ENCODE measurements around the gene AP3S1. TPM values are rescaled to one million over a fixed set of nuclear protein-coding genes. Genes with fewer than 3 reads are reported as not detected.

The AP3S1 gene
- total RNA-seq, 1 experiment from 2014 or later = 60.8 TPM

DNA sequence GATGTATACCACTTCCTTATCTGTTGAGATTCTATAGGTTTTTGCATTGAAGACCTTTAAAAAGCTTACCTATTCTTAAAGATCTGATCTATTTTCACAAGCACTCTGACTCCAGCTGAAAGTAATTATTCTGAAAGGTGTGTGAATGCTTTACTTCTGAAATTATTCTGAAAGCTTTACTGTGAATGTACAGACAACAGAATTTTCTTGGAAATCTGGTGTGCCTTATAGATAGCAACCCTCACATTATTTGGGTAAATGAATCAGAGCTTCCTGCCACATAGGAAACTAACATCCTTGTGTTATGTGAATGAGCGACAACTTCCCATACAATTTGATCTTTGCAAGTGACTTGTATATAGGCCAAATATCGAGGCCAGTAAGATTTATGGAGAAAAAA lies 31.8 kb upstream of the AP3S1 start:
- no peak for DNase-seq (ENCODE audit: low spot score)
- Mint-ChIP-seq H3K4me3 (no peak overlapping the region), H3K27ac (no peak overlapping the region), H3K4me1 (peaks cover 31% of the 10 kb centered on the region), H3K36me3 (peaks cover 15% of the 10 kb centered on the region), H3K9me3 (no peaks in the 10 kb centered on the region), H3K27me3 (ENCODE audit: low read depth) (peaks cover 14% of the 10 kb centered on the region)
- TF ChIP-seq JUN (CRISPR knock-in tag; IDR thresholded peaks at IDR 0.05) = no peak
- ChIA-PET CTCF (no interaction called here), POLR2A (no interaction called here)
- no peak for ATAC-seq

DNA sequence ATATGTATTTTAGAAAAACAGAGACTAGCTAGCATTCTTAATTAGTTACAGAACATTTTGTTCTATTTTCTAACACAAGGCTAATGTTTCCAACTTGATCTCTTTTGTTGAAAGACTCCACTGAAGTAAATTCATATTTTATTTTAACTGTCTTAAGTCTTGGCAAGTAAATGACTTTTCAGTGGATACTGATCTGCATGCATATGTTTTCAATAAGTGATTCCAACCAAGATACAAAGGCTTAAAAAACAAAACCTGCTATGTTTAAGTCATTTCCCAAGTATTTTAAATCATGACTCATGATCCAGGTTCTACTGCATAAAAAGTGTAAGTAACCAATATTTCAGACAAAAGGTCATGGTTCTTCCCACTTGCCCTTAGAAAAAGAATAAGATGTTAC lies 31.0 kb upstream of the AP3S1 start:
- POLR2A ChIA-PET = no interaction called here
- Mint-ChIP-seq H3K4me3 (no peak overlapping the region), H3K27me3 (ENCODE audit: low read depth) (peaks cover 22% of the 10 kb centered on the region), H3K4me1 (peaks cover 37% of the 10 kb centered on the region), H3K27ac (no peak overlapping the region), H3K9me3 (no peaks in the 10 kb centered on the region), H3K36me3 (peaks cover 13% of the 10 kb centered on the region)
- no peak for TF ChIP-seq RORB (CRISPR knock-in tag; IDR thresholded peaks at IDR 0.05)
- no peak for TF ChIP-seq ZNF232 (CRISPR knock-in tag; IDR thresholded peaks at IDR 0.05)
- TF ChIP-seq ZBTB21 (CRISPR knock-in tag; IDR thresholded peaks at IDR 0.05; ENCODE audit: borderline replicate concordance) = no peak
- TF ChIP-seq, protein P1, sequence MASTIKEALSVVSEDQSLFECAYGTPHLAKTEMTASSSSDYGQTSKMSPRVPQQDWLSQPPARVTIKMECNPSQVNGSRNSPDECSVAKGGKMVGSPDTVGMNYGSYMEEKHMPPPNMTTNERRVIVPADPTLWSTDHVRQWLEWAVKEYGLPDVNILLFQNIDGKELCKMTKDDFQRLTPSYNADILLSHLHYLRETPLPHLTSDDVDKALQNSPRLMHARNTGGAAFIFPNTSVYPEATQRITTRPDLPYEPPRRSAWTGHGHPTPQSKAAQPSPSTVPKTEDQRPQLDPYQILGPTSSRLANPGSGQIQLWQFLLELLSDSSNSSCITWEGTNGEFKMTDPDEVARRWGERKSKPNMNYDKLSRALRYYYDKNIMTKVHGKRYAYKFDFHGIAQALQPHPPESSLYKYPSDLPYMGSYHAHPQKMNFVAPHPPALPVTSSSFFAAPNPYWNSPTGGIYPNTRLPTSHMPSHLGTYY (CRISPR knock-in tag; IDR thresholded peaks at IDR 0.05) = no peak
- TF ChIP-seq KAT7 (CRISPR knock-in tag; IDR thresholded peaks at IDR 0.05; ENCODE audit: borderline replicate concordance) = no peak
- no peak for TF ChIP-seq NR2C2 (CRISPR knock-in tag; IDR thresholded peaks at IDR 0.05)
- no peak for TF ChIP-seq CREM (CRISPR knock-in tag; IDR thresholded peaks at IDR 0.05)
- TF ChIP-seq, protein P2, sequence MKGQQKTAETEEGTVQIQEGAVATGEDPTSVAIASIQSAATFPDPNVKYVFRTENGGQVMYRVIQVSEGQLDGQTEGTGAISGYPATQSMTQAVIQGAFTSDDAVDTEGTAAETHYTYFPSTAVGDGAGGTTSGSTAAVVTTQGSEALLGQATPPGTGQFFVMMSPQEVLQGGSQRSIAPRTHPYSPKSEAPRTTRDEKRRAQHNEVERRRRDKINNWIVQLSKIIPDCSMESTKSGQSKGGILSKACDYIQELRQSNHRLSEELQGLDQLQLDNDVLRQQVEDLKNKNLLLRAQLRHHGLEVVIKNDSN (CRISPR knock-in tag; IDR thresholded peaks at IDR 0.05) = no peak
- TF ChIP-seq, protein P3, sequence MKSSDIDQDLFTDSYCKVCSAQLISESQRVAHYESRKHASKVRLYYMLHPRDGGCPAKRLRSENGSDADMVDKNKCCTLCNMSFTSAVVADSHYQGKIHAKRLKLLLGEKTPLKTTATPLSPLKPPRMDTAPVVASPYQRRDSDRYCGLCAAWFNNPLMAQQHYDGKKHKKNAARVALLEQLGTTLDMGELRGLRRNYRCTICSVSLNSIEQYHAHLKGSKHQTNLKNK (CRISPR knock-in tag; IDR thresholded peaks at IDR 0.05) = no peak
- TF ChIP-seq, protein P4, sequence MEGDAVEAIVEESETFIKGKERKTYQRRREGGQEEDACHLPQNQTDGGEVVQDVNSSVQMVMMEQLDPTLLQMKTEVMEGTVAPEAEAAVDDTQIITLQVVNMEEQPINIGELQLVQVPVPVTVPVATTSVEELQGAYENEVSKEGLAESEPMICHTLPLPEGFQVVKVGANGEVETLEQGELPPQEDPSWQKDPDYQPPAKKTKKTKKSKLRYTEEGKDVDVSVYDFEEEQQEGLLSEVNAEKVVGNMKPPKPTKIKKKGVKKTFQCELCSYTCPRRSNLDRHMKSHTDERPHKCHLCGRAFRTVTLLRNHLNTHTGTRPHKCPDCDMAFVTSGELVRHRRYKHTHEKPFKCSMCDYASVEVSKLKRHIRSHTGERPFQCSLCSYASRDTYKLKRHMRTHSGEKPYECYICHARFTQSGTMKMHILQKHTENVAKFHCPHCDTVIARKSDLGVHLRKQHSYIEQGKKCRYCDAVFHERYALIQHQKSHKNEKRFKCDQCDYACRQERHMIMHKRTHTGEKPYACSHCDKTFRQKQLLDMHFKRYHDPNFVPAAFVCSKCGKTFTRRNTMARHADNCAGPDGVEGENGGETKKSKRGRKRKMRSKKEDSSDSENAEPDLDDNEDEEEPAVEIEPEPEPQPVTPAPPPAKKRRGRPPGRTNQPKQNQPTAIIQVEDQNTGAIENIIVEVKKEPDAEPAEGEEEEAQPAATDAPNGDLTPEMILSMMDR (IDR thresholded peaks at IDR 0.05) = no peak
- TF ChIP-seq SMAD4 (CRISPR knock-in tag; IDR thresholded peaks at IDR 0.05) = no peak
- no peak for TF ChIP-seq ESRRA (CRISPR knock-in tag; IDR thresholded peaks at IDR 0.05; ENCODE audit: borderline replicate concordance)
- TF ChIP-seq, protein P5, sequence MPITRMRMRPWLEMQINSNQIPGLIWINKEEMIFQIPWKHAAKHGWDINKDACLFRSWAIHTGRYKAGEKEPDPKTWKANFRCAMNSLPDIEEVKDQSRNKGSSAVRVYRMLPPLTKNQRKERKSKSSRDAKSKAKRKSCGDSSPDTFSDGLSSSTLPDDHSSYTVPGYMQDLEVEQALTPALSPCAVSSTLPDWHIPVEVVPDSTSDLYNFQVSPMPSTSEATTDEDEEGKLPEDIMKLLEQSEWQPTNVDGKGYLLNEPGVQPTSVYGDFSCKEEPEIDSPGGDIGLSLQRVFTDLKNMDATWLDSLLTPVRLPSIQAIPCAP (CRISPR knock-in tag; IDR thresholded peaks at IDR 0.05) = no peak
- TF ChIP-seq, protein P6, sequence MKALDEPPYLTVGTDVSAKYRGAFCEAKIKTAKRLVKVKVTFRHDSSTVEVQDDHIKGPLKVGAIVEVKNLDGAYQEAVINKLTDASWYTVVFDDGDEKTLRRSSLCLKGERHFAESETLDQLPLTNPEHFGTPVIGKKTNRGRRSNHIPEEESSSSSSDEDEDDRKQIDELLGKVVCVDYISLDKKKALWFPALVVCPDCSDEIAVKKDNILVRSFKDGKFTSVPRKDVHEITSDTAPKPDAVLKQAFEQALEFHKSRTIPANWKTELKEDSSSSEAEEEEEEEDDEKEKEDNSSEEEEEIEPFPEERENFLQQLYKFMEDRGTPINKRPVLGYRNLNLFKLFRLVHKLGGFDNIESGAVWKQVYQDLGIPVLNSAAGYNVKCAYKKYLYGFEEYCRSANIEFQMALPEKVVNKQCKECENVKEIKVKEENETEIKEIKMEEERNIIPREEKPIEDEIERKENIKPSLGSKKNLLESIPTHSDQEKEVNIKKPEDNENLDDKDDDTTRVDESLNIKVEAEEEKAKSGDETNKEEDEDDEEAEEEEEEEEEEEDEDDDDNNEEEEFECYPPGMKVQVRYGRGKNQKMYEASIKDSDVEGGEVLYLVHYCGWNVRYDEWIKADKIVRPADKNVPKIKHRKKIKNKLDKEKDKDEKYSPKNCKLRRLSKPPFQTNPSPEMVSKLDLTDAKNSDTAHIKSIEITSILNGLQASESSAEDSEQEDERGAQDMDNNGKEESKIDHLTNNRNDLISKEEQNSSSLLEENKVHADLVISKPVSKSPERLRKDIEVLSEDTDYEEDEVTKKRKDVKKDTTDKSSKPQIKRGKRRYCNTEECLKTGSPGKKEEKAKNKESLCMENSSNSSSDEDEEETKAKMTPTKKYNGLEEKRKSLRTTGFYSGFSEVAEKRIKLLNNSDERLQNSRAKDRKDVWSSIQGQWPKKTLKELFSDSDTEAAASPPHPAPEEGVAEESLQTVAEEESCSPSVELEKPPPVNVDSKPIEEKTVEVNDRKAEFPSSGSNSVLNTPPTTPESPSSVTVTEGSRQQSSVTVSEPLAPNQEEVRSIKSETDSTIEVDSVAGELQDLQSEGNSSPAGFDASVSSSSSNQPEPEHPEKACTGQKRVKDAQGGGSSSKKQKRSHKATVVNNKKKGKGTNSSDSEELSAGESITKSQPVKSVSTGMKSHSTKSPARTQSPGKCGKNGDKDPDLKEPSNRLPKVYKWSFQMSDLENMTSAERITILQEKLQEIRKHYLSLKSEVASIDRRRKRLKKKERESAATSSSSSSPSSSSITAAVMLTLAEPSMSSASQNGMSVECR (CRISPR knock-in tag; IDR thresholded peaks at IDR 0.05; ENCODE audit: borderline replicate concordance) = no peak
- TF ChIP-seq TEAD4 (CRISPR knock-in tag; IDR thresholded peaks at IDR 0.05) = no peak
- no peak for TF ChIP-seq CREB1 (CRISPR knock-in tag; IDR thresholded peaks at IDR 0.05)
- DNase-seq (ENCODE audit: low spot score) (no peak), ATAC-seq (no peak)
- CTCF ChIA-PET = no interaction called here

Measured in WTC11 (cell line).